GM19328 (cell line): ENCODE data around the gene TMEM131.
"Not testable (repeated sequence)": the region's sequence is repeated elsewhere in the genome, so short reads cannot be mapped to it uniquely, and the experiment has no call there.

ENCODE experiments used
- ATAC-seq: cut with Tn5 transposase; IDR thresholded peaks from one replicate; pipeline ENCODE4 v1.9.1; 2021; ENCODE audit warnings: mild to moderate bottlenecking, moderate library complexity; ENCODE audit not compliant: unreplicated experiment

TMEM131 gene

GRCh38 chr2:97995734-97996624, at the start of gene TMEM131:
Gene TMEM131 (minus strand): TSS chr2:97995948. CDS start chr2:97995662, 286 bp downstream.
- ATAC-seq: peak; percentile 71

DNA sequence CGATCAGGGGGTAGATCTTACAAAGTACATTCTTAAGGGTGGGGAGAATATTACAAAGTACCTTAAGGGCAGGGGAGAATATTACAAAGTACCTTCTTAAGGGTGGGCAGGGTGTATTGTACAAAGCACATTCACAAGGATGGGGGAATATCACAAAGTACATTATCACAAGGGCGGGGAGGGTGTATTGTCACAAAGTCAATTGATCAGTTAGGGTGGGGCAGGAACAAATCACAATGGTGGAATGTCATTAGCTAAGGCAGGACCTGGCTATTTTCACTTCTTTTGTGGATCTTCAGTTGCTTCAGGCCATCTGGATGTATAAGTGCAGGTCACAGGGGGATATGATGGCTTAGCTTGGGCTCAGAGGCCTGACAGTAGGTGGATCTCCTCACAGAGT, 49.0 kb upstream of the TMEM131 start:
- ATAC-seq: not testable (repeated sequence)

DNA sequence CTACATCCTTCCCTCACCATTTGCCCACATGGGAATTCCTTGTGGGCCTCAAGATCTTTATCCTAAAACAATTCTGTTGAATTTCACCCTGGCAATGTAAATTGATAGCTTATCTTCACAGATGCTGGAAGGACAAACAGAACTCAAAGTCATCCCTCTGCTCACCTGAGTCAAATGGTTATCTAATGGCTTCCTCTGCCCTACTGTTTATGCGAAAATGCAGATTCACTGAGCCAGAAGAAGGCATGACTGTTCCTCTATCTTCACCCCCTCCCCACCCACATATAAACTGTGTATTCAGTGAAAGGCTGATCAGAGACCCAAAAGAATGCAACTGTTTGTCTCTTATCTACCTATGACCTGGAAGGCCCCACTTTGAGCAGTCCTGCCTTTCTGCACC, 47.4 kb upstream of the TMEM131 start:
- ATAC-seq: no peak

- no peak for ATAC-seq
These were observed 44.7 kb upstream of the TMEM131 start for GRCh38 chr2:98040331-98040939.

GRCh38 chr2:98039085-98039756, 43.5 kb upstream of the TMEM131 start:
- ATAC-seq: no peak

GRCh38 chr2:98037666-98038336, 42.1 kb upstream of the TMEM131 start:
- no peak for ATAC-seq

DNA sequence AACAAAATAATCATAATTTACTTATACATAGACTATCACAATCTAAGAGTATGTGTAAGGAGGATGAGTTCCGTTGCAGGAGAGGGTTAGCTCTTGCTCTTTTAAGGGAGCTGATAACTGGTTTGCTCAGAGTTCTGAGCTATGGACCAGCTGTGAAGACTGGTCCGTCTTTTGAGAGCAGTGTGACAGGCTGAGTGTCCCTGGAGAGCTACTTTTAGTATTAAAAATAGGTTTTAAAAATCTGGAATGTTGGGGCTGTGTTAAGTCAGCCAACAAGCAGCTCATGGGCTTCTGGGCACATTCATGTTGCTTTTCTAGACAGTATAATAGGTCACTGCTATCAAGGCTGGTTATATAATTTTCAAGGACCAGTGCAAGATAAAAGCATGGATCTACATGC, 41.5 kb upstream of the TMEM131 start:
- no peak for ATAC-seq

- no peak for ATAC-seq
These were observed 40.7 kb upstream of the TMEM131 start for GRCh38 chr2:98036349-98037000.

GRCh38 chr2:98034745-98035144, 39.0 kb upstream of the TMEM131 start:
- ATAC-seq: no peak

GRCh38 chr2:98032086-98032485, 36.3 kb upstream of the TMEM131 start:
- ATAC-seq: no peak

DNA sequence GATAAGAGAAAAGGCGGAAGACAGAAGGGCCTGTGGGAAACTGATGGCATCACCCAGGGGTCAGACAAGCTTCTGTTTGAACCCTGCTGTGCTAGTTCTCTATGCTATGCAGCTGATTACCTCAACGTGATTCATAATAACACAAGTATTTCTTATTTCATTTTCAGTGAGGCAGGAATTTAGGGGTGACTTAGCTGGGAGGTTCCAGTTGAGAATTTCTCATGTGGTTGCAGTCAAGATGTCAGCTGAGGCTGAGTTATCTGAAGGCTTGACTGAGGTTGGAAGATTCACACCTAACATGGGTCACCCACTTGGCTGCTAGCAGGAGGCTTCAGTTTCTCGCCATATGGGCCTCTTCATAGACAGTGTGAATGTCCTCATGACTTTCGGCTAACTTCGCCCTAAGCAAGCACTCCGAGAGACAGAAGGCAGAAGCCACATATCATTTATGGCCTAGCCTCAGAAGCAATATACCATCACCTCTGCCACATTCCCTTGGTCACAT, 34.0 kb upstream of the TMEM131 start:
- no peak for ATAC-seq

- no peak for ATAC-seq
These were observed 33.4 kb upstream of the TMEM131 start for GRCh38 chr2:98028931-98029717.

DNA sequence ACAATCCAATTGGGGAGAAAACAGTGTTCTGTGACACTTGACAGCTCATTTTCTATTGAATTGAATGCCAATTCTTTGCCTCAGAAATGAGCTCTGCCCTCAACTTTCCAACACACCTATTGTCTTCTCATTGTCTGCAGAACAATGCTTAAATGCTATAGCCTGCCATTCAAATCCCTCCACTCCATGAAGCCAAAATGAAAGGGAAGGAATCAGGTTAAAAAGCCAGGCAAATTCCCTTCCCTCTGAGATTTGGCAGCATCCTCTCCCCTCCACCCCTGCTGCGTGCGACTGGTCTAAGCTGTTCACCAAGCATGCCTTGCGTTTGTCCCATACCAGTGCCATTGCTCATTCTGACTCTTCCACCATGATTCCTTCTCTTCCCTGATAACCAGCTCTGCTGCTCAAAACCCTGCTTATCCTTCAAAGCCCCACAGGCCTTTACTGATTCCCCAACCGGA, 32.4 kb upstream of the TMEM131 start:
- ATAC-seq: no peak

DNA sequence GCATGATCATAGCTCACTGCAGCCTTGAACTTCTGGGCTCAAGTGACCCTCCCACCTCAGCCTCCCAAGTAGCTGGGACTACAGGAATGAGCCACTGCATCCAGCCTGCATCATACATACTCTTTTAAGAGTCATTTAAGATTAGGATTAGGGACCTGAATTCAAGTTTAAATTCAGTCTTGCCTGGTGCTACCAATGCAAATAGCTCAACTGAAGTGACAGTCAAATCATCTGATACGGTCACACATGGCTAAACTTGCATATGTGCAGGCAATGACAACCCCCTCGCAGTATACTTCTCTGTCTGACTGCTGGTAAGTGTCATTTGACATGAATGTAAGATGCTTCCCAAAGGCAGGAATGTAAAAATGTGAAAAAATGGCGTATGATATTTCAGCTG, 31.8 kb upstream of the TMEM131 start:
- peak; percentile 47 for ATAC-seq

DNA sequence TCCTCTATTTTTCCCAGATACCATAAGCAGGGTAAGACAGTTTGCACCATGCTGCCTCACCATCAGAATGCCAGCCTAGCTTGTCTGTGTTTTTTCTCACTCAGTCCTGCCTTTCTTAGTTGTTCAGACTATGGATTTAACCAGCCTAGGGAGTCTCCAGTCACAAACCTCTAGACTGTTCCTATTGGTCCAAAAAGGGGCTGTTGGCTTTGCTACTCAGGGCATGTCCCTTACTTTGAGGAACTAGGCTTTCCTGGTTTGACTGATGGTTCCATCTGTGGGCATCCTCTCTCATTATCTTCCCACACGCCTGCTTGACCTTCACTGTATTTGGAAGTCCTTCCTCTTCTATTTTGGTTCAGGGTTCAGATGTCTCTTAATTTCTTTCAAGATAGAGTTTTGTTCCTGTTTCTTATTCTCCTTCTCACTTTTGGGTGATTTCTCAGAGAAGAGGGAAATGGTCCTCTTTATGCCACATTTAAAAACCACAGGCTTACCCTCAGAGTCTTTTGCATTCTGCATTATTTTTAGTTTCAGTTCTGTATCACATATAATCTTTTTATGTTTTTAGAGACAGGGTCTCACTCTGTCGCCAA, 31.3 kb upstream of the TMEM131 start:
- ATAC-seq: peak; percentile 64

- ATAC-seq: no peak
These were observed 30.5 kb upstream of the TMEM131 start for GRCh38 chr2:98026292-98026691.

GRCh38 chr2:98025481-98026037, 29.8 kb upstream of the TMEM131 start:
- no peak for ATAC-seq

- not testable (repeated sequence) for ATAC-seq
These were observed 26.3 kb upstream of the TMEM131 start for GRCh38 chr2:98022067-98022466.
